Measurements from ENCODE around the gene CGB2. TPM values are rescaled to one million over a fixed set of nuclear protein-coding genes. Genes with fewer than 3 reads are reported as not detected.

CGB2 gene
- not detected for total RNA-seq

DNA sequence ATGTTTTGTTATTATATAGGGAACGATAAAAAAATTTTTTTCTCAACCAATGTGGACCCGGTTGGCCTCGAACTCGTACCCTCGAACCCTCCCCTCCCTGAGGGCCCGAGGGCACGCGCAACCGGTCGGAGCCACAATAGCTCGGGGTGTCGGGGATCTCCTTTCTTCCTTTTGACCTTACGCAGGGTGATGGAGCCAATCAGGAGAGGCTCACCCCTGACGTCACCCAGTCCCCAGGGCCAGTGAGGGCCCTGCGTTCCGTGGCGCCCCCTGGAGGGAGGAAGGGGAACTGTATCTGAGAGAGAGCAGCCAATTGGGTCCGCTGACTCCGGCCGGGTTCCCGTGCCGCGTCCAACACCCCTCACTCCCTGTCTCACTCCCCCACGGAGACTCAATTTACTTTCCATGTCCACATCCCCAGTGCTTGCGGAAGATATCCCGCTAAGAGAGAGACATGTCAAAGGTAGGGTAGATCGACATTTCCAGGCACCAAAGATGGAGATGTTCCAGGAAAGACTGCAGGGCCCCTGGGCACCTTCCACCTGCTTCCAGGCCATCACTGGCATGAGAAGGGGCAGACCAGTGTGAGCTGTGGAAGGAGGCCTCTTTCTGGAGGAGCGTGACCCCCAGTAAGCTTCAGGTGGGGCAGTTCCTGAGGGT is at the start of gene CGB2:
TSS of gene CGB2 (plus strand) at position 249 of the 660 bp plus-strand sequence. CDS start at position 455, 206 bp downstream.

DNA sequence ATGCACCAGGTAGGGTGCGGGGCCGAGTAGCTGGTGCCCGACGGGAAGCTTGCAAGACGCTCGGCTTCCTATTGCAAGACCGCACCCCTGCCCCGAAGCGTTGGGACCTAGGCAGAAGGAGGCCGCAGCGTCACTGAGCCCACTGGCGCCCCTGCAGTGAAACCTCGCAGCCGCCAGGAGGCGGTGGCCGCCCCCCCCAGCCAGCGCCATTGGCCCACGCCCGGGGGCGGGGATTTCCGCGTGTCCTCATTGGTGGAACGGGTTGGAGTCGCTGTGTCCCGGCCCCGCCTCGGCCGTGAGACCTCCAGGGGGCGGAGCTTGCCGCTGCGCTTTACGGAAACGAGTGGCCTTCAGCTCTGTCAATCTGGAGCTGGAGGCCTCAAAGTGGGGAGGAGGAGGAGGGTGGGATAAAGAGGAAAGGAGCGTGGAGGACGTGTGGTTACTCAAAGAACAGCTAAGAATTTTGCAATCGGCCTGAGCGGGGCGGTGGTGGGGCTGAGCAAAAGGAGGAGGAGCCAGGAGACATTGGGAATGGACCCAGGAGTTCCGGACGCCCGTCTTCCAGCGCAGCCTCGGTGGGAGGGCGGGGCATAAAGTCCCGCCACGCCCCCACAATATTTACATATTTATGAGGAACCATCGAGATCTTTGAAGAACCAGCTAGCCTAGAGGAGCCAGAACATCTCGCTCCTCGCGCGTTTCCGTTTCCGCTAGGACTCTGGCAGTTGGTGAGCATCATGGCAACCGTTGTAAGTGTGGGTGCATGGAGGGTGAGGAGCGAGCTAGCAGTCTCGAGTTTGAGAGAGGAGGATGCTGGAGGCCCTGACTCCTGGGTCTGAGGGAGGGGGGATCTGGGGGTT is 38.3 kb upstream of the CGB2 start, which contains the start of the genes GYS1 and RUVBL2:
TSS of gene GYS1 (minus strand) at position 135 of the 860 bp plus-strand sequence. CDS start 197 bp downstream, outside the sequence.
TSS of gene RUVBL2 (plus strand) at position 713 of the 860 bp plus-strand sequence. CDS start at position 738, 25 bp downstream.

DNA sequence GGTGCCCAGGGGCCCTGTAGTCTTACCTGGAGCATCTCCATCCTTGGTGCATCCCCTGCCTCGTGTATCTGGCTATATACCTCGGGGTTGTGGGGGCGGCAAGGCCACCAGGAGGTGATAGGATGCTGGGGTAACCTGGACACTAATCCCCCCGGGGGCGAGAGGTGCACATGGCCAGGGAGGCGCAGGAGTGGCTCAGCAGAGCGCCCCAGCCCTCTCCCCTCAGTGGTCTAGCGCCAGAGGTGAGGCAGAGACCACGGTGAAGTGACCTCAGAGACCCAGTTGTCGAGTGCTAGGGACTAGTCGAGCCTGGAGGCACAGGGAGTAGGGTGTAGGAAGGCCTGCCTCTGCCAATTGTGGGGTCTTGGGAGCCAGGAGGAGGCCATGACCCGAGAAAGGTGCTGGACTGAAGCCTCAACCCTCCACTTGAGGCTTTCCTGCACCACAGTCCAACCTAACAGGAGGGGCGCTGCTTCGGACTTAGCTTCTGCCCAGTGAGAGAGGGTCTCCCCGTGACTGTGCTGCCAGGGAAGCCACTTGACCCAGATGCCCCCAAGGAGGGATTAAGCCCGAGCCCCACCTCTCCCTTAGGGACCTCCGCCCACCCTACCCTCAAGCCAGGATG is 14.5 kb upstream of the CGB2 start, which contains the start of gene LHB:
TSS of gene LHB (minus strand) at position 51 of the 625 bp plus-strand sequence. CDS start at position 41, 10 bp downstream.

DNA sequence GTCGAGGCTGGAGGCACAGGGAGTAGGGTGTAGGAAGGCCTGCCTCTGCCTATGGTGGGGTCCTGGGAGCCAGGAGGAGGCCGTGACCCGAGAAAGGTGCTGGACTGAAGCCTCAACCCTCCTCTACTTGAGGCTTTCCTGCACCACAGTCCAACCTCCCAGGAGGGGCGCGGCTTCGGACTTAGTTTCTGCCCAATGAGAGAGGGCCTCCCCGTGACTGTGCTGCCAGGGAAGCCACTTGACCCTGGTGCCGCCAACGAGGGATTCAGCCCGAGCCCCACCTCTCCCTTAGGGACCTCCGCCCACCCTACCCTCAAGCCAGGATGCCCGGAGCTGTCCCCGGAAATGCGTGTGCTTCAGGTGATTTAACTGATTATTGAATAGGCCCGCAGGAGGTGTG is 7.5 kb upstream of the CGB2 start, which contains the start of gene CGB3:
TSS of gene CGB3 (minus strand) at position 101 of the 400 bp plus-strand sequence. CDS start 362 bp downstream, outside the sequence.

DNA sequence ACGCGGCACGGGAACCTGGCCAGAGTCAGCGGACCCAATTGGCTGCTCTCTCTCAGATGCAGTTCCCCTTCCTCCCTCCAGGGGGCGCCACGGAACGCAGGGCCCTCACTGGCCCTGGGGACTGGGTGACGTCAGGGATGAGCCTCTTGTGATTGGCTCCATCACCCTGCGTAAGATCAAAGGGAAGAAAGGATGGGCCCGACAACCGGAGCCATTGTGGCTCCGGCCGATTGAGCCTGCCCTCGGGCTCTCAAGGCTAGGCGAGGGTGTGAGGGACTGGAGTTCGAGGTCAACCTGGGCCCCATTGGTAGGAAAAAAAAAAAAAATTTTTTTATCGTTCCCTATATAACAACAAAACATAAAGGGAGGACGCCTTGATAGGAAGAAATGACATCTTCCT is 5.1 kb downstream of the CGB2 start, which contains the start of gene CGB1:
TSS of gene CGB1 (minus strand) at position 81 of the 400 bp plus-strand sequence. CDS start 184 bp downstream, outside the sequence.

DNA sequence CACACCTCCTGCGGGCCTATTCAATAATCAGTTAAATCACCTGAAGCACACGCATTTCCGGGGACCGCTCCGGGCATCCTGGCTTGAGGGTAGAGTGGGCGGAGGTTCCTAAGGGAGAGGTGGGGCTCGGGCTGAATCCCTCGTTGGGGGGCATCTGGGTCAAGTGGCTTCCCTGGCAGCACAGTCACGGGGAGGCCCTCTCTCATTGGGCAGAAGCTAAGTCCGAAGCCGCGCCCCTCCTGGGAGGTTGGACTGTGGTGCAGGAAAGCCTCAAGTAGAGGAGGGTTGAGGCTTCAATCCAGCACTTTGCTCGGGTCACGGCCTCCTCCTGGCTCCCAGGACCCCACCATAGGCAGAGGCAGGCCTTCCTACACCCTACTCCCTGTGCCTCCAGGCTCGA is 11.9 kb downstream of the CGB2 start, which contains the start of gene CGB5:
TSS of gene CGB5 (plus strand) at position 301 of the 400 bp plus-strand sequence. CDS start 362 bp downstream, outside the sequence.

DNA sequence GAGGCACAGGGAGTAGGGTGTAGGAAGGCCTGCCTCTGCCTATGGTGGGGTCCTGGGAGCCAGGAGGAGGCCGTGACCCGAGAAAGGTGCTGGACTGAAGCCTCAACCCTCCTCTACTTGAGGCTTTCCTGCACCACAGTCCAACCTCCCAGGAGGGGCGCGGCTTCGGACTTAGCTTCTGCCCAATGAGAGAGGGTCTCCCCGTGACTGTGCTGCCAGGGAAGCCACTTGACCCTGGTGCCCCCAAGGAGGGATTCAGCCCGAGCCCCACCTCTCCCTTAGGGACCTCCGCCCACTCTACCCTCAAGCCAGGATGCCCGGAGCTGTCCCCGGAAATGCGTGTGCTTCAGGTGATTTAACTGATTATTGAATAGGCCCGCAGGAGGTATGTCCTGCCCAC is 17.3 kb downstream of the CGB2 start, which contains the start of gene CGB8:
TSS of gene CGB8 (minus strand) at position 101 of the 400 bp plus-strand sequence. CDS start 372 bp downstream, outside the sequence.

DNA sequence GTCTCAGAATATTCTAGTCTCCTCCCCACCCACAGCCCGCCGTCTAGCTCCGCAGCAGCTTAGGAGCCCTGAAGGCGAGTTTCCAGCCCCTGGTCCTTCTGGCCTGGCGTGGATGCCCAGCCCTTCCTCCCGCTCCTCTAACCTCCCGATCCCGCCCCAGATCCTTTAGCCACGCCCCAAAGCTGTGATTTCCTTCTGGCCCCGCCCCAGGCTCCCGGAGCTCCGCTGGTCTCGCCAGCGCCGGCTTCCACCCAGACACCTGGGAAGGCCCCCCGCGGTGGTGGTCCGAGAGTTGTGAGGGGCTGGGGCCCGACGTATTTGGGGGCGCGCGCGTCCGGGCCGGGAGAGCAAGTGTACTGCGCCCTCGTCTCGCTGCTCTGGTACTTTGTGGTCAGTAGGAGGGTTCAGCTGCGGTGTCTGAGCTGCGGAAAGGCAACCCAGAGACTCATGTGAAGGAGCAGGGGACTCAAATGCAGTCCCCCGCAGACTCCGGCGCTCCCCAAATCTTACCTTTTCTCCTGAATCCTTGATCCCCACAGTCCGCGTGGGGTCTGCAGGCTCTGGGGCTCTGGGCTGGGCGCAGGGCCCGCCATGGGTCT is 26.0 kb downstream of the CGB2 start, which contains the start of gene CGB7:
TSS of gene CGB7 (minus strand) at position 114 of the 599 bp plus-strand sequence. CDS start 2,374 bp downstream, outside the sequence.

DNA sequence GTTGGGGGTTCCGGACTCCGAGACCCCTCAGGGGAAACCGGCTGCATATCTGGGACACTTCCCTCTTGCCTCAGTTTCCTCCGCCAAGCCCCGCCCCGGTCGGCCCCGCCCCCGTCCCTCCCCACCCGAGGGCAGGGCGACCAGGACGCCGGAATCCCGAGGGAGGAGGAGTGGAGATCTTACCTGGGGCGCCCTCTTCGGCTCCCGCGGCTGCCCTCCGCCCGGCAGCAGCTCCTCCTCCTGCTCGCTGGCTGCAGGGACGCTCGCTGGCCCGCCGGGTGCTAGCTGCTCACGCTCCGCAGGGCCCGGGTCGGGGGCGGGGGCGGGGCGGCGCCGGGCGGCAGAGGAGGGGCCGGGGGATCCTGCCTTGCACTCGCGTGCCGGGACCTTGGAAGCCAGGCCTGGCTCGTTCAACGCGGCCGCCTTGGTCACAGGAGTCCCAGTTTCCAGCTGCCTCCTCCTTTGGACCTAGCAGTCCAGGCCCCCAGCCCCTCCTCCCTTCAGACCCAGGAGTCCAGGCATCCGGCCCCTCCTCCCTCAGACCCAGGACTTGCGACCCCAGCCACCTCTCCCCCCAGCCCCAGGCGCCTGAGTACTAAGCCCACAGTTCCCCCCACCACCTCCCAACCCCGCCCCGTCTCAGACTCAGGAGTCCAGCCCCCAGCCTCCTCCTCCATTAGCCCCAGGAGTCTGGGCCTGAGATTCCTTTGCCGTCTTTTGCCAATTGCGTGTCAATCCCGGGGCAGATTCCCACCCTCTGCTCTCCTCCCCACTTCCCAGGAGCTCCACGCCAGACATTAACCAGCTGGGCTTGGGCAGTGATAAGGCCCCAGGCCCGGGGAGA is 33.3 kb downstream of the CGB2 start, which contains the start of gene NTF4:
TSS of gene NTF4 (minus strand) at position 51 of the 844 bp plus-strand sequence. CDS start 2,821 bp downstream, outside the sequence.

Small RNA genes lying within 50 kb of the gene (small RNA-seq; reads per million reads assigned to genes)
- gene MIR6798 (ENCODE audit: low replicate concordance) (not detected), gene RN7SL708P (ENCODE audit: low replicate concordance) (not detected)

Other genes starting within 250 kb of the CGB2 start
- gene BCAT2, start 220.9 kb upstream of the CGB2 start, total RNA-seq = 14.4 TPM
- 1.3 TPM for gene HSD17B14, start 195.4 kb upstream of the CGB2 start, total RNA-seq
- not detected for gene PLEKHA4, start 163.3 kb upstream of the CGB2 start, total RNA-seq
- 31.6 TPM for gene PPP1R15A, start 159.5 kb upstream of the CGB2 start, total RNA-seq
- gene TULP2, start 133.1 kb upstream of the CGB2 start, total RNA-seq = not detected
- gene NUCB1, start 131.6 kb upstream of the CGB2 start, total RNA-seq = 46.6 TPM
- not detected for gene DHDH, start 98.2 kb upstream of the CGB2 start, total RNA-seq
- 7.8 TPM for gene BAX, start 77.0 kb upstream of the CGB2 start, total RNA-seq
- 551 TPM for gene FTL, start 66.6 kb upstream of the CGB2 start, total RNA-seq
- gene GYS1, start 38.6 kb upstream of the CGB2 start, total RNA-seq = 27.5 TPM
- 92.6 TPM for gene RUVBL2, start 38.0 kb upstream of the CGB2 start, total RNA-seq
- gene LHB, start 14.8 kb upstream of the CGB2 start, total RNA-seq = not detected
- gene CGB3, start 7.6 kb upstream of the CGB2 start, total RNA-seq = not detected
- not detected for gene CGB1, start 5.0 kb downstream of the CGB2 start, total RNA-seq
- not detected for gene CGB5, start 12.0 kb downstream of the CGB2 start, total RNA-seq
- not detected for gene CGB8, start 17.2 kb downstream of the CGB2 start, total RNA-seq
- not detected for gene CGB7, start 25.9 kb downstream of the CGB2 start, total RNA-seq
- not detected for gene NTF4, start 32.9 kb downstream of the CGB2 start, total RNA-seq
- not detected for gene KCNA7, start 40.8 kb downstream of the CGB2 start, total RNA-seq
- 278 TPM for gene SNRNP70, start 53.6 kb downstream of the CGB2 start, total RNA-seq
- 21.6 TPM for gene LIN7B, start 82.5 kb downstream of the CGB2 start, total RNA-seq
- not detected for gene C19orf73, start 87.3 kb downstream of the CGB2 start, total RNA-seq
- gene PPFIA3, start 87.7 kb downstream of the CGB2 start, total RNA-seq = 37.6 TPM
- 0.31 TPM for gene HRC, start 123.5 kb downstream of the CGB2 start, total RNA-seq
- 6.6 TPM for gene TRPM4, start 125.9 kb downstream of the CGB2 start, total RNA-seq